Prostate gland (tissue), 2 donors: ENCODE data around the gene DYDC1. TPM values are rescaled to one million over a fixed set of nuclear protein-coding genes. Genes with fewer than 3 reads are reported as not detected.

Source experiments
- DNase-seq: peaks from one replicate; pipeline ENCODE4 v3.0.0-alpha.2; 2019; ENCODE audit warnings: low spot score
- H3K27ac ChIP-seq, 2 donors: fragments of 200-600 bp; sonication (generic); 2 replicates each; pipeline ENCODE4 v1.5.1; 2017 to 2019
- H3K27me3 ChIP-seq: fragments of 200-600 bp; sonication (generic); replicated peaks from 2 replicates; pipeline ENCODE4 v1.5.1; 2019; ENCODE audit not compliant: insufficient read depth
- H3K36me3 ChIP-seq, 2 donors: fragments of 200-600 bp; sonication (generic); 1 replicate in 1 of 2; 2 replicates in 1 of 2; pipeline versions ENCODE4 v1.5.1 to v1.8.1; 2017 to 2019
- H3K4me1 ChIP-seq: fragments of 200-600 bp; sonication (generic); replicated peaks from 2 replicates; pipeline ENCODE4 v1.5.1; 2019
- H3K4me3 ChIP-seq, 2 donors: fragments of 200-600 bp; sonication (generic); 2 replicates each; pipeline ENCODE4 v1.5.1; 2017 to 2019
- H3K9me3 ChIP-seq: fragments of 200-600 bp; sonication (generic); 2 replicates; pipeline ENCODE4 v1.5.1; 2017
- CTCF ChIP-seq, 4 experiments: fragments of 200-600 bp in 2 of 4; fragments of 450-650 bp in 2 of 4; sonication (generic) in 2 of 4; IDR thresholded peaks; 1 replicate in 3 of 4; 2 replicates in 1 of 4; pipeline ENCODE4 v1.5.1; 2016 to 2019; ENCODE audit warnings: antibody characterized with exemption in 4 of 4, mild to moderate bottlenecking in 2 of 4, moderate library complexity in 2 of 4
- POLR2A ChIP-seq: fragments of 450-650 bp; IDR thresholded peaks from one replicate; pipeline ENCODE4 v1.6.1; 2016; ENCODE audit warnings: antibody characterized with exemption, mild to moderate bottlenecking
- POLR2AphosphoS5 ChIP-seq: sonication (generic); formaldehyde crosslinking; IDR thresholded peaks from one replicate; pipeline ENCODE4 v1.6.1; 2017; ENCODE audit warnings: antibody characterized with exemption
- WGBS: methylation state at CpG from one replicate; pipeline ENCODE4 v1.1.5; 2018; 5-methylcytosine and 5-hydroxymethylcytosine counted together
- intact Hi-C: fragments of 100-400 bp; cut with DNase I; formaldehyde crosslinking; loops from one replicate; pipeline ENCODE4 v1.14.2; 2022
- total RNA-seq, 2 donors: library from RNA; depleted of rRNA; stranded (reverse); fragments of >200 nt; gene quantifications; one replicate each; pipeline ENCODE4 v1.1.0, GENCODE V29; 2016

The DYDC1 gene
- total RNA-seq, 2 donors from 2014 or later: 8.7 TPM; not detected in 1

- H3K27ac ChIP-seq: no peak overlapping the region
- H3K4me1 ChIP-seq: no peaks in the 10 kb centered on the region
- no peaks in the 10 kb centered on the region for H3K27me3 ChIP-seq
- intact Hi-C loops: no loop called here
- no peak overlapping the region for H3K4me3 ChIP-seq
- no peak for DNase-seq
- H3K36me3 ChIP-seq: no peaks in the 10 kb centered on the region
- no peaks in the 10 kb centered on the region for H3K9me3 ChIP-seq
- WGBS: 89% methylated on average over 2 of the region's 2 CpGs
- no peak for TF ChIP-seq CTCF (IDR thresholded peaks at IDR 0.05)
- no peak for TF ChIP-seq POLR2A
- TF ChIP-seq POLR2AphosphoS5: no peak
Observed at GRCh38 chr10:80397014-80397413, 40.5 kb upstream of the DYDC1 start.

- intact Hi-C loops: no loop called here
- 64% methylated on average over 2 of the region's 2 CpGs for WGBS
- DNase-seq: no peak
Observed at GRCh38 chr10:80394358-80394916, 37.9 kb upstream of the DYDC1 start.

GRCh38 chr10:80392250-80392649, 35.7 kb upstream of the DYDC1 start:
- no peaks in the 10 kb centered on the region for H3K4me1 ChIP-seq
- WGBS: 87% methylated on average over 6 of the region's 6 CpGs
- no peaks in the 10 kb centered on the region for H3K27me3 ChIP-seq
- no peaks in the 10 kb centered on the region for H3K9me3 ChIP-seq
- intact Hi-C loops: no loop called here
- H3K36me3 ChIP-seq: no peaks in the 10 kb centered on the region
- H3K27ac ChIP-seq: no peak overlapping the region
- no peak overlapping the region for H3K4me3 ChIP-seq
- no peak for DNase-seq
- TF ChIP-seq CTCF (IDR thresholded peaks at IDR 0.05): no peak
- TF ChIP-seq POLR2AphosphoS5: no peak
- no peak for TF ChIP-seq POLR2A

More at GRCh38 chr10:80394358-80394916, 37.9 kb upstream of the DYDC1 start:
- H3K27me3 ChIP-seq: no peaks in the 10 kb centered on the region
- no peaks in the 10 kb centered on the region for H3K4me1 ChIP-seq
- H3K4me3 ChIP-seq: no peak overlapping the region
- H3K27ac ChIP-seq: no peak overlapping the region
- H3K9me3 ChIP-seq: no peaks in the 10 kb centered on the region
- no peaks in the 10 kb centered on the region for H3K36me3 ChIP-seq
- no peak for TF ChIP-seq POLR2A
- TF ChIP-seq CTCF (IDR thresholded peaks at IDR 0.05): no peak
- no peak for TF ChIP-seq POLR2AphosphoS5

- WGBS: 95% methylated on average over 9 of the region's 9 CpGs
- DNase-seq: no peak
Observed at GRCh38 chr10:80390740-80391139, 34.2 kb upstream of the DYDC1 start.

More at GRCh38 chr10:80390740-80391139, 34.2 kb upstream of the DYDC1 start:
- Histone ChIP-seq H3K36me3 (no peaks in the 10 kb centered on the region), H3K27me3 (no peaks in the 10 kb centered on the region), H3K4me1 (no peaks in the 10 kb centered on the region), H3K9me3 (no peaks in the 10 kb centered on the region), H3K27ac (no peak overlapping the region), H3K4me3 (no peak overlapping the region)
- no peak for TF ChIP-seq POLR2A
- no peak for TF ChIP-seq CTCF (IDR thresholded peaks at IDR 0.05)
- no peak for TF ChIP-seq POLR2AphosphoS5
- intact Hi-C loops: no loop called here
